HEK293 (cell line): ENCODE measurements around the gene C12orf57.
A peak's percentile ranks its signal among the peaks of the same experiment; 100 is the strongest.

Experiments
- HOXD13 ChIP-seq: sonication (generic); formaldehyde crosslinking; IDR thresholded peaks from 2 replicates; pipeline ENCODE4 v1.8.0; 2022; ENCODE audit warnings: missing genetic modification reagents, borderline replicate concordance
- KLF16 ChIP-seq: fragments of 450-650 bp; formaldehyde crosslinking; IDR thresholded peaks from 2 replicates; pipeline ENCODE4 v1.5.1; 2017; ENCODE audit warnings: missing biosample characterization, missing genetic modification characterization
- MEIS1 ChIP-seq: sonication (generic); formaldehyde crosslinking; IDR thresholded peaks from 2 replicates; pipeline ENCODE4 v1.8.1; 2022; ENCODE audit warnings: missing genetic modification reagents, mild to moderate bottlenecking, borderline replicate concordance
- ZIC2 ChIP-seq: fragments of 450-650 bp; formaldehyde crosslinking; IDR thresholded peaks from 2 replicates; pipeline ENCODE4 v1.5.1; 2016; ENCODE audit warnings: missing biosample characterization, missing genetic modification characterization
- ZNF133 ChIP-seq: fragments of 450-650 bp; formaldehyde crosslinking; IDR thresholded peaks from 2 replicates; pipeline ENCODE4 v1.5.1; 2016; ENCODE audit warnings: missing biosample characterization, missing genetic modification characterization
- ZNF169 ChIP-seq: fragments of 450-650 bp; formaldehyde crosslinking; IDR thresholded peaks from 2 replicates; pipeline ENCODE4 v1.5.1; 2016; ENCODE audit warnings: missing biosample characterization, missing genetic modification characterization
- ZNF184 ChIP-seq: fragments of 450-650 bp; IDR thresholded peaks from 2 replicates; pipeline ENCODE4 v1.5.1; 2018; ENCODE audit warnings: missing biosample characterization, mild to moderate bottlenecking, missing genetic modification characterization
- ZNF221 ChIP-seq: fragments of 450-650 bp; formaldehyde crosslinking; IDR thresholded peaks from 2 replicates; pipeline ENCODE4 v1.5.1; 2017; ENCODE audit warnings: missing biosample characterization, missing genetic modification characterization, borderline replicate concordance
- ZNF311 ChIP-seq: fragments of 450-650 bp; formaldehyde crosslinking; IDR thresholded peaks from 2 replicates; pipeline ENCODE4 v1.5.1; 2017; ENCODE audit warnings: missing biosample characterization, missing genetic modification characterization, borderline replicate concordance
- ZNF426 ChIP-seq: fragments of 450-650 bp; formaldehyde crosslinking; IDR thresholded peaks from 2 replicates; pipeline ENCODE4 v1.5.1; 2017; ENCODE audit warnings: missing biosample characterization, missing genetic modification characterization, mild to moderate bottlenecking, inconsistent platforms, moderate library complexity
- ZNF48 ChIP-seq: fragments of 450-650 bp; formaldehyde crosslinking; IDR thresholded peaks from 2 replicates; pipeline ENCODE4 v1.5.1; 2016; ENCODE audit warnings: missing biosample characterization, missing genetic modification characterization
- ZNF544 ChIP-seq: fragments of 450-650 bp; formaldehyde crosslinking; IDR thresholded peaks from 2 replicates; pipeline ENCODE4 v1.5.0; 2017; ENCODE audit warnings: missing biosample characterization, missing genetic modification characterization
- ZNF571 ChIP-seq: fragments of 450-650 bp; formaldehyde crosslinking; IDR thresholded peaks from 2 replicates; pipeline ENCODE4 v1.5.0; 2017; ENCODE audit warnings: missing biosample characterization, missing genetic modification characterization
- ZNF624 ChIP-seq: fragments of 450-650 bp; formaldehyde crosslinking; IDR thresholded peaks from 2 replicates; pipeline ENCODE4 v1.5.1; 2017; ENCODE audit warnings: missing biosample characterization, missing genetic modification characterization
- ZNF658 ChIP-seq: fragments of 450-650 bp; formaldehyde crosslinking; IDR thresholded peaks from 2 replicates; pipeline ENCODE4; 2016; ENCODE audit warnings: missing biosample characterization, missing genetic modification characterization
- TF ChIP-seq, protein P1 (sequence below): fragments of 450-650 bp; IDR thresholded peaks from 2 replicates; pipeline ENCODE4 v1.5.1; 2018; ENCODE audit warnings: missing biosample characterization, mild to moderate bottlenecking, missing genetic modification characterization
- TF ChIP-seq, protein P2 (sequence below): fragments of 450-650 bp; formaldehyde crosslinking; IDR thresholded peaks from 2 replicates; pipeline ENCODE4 v1.5.1; 2017; ENCODE audit warnings: missing biosample characterization, missing genetic modification characterization
- TF ChIP-seq, protein P3 (sequence below): fragments of 450-650 bp; formaldehyde crosslinking; IDR thresholded peaks from 2 replicates; pipeline ENCODE4 v1.5.1; 2016; ENCODE audit warnings: missing biosample characterization, missing genetic modification characterization
- TF ChIP-seq, protein P4 (sequence below): fragments of 450-650 bp; formaldehyde crosslinking; IDR thresholded peaks from 2 replicates; pipeline ENCODE4 v1.5.1; 2016; ENCODE audit warnings: missing biosample characterization, missing genetic modification characterization
- TF ChIP-seq, protein P5 (sequence below): fragments of 450-650 bp; formaldehyde crosslinking; IDR thresholded peaks from 2 replicates; pipeline ENCODE4 v1.5.1; 2016; ENCODE audit warnings: missing biosample characterization, missing genetic modification characterization, low read depth
- TF ChIP-seq, protein P6 (sequence below): fragments of 450-650 bp; formaldehyde crosslinking; IDR thresholded peaks from 2 replicates; pipeline ENCODE4 v1.5.1; 2016; ENCODE audit warnings: missing biosample characterization, missing genetic modification characterization
- TF ChIP-seq, protein P7 (sequence below): fragments of 450-650 bp; formaldehyde crosslinking; IDR thresholded peaks from 2 replicates; pipeline ENCODE4 v1.5.1; 2016; ENCODE audit warnings: missing biosample characterization, missing genetic modification characterization
- TF ChIP-seq, protein P8 (sequence below): fragments of 450-650 bp; formaldehyde crosslinking; IDR thresholded peaks from 2 replicates; pipeline ENCODE4 v1.5.1; 2016; ENCODE audit warnings: missing biosample characterization, missing genetic modification characterization, borderline replicate concordance

C12orf57 gene

DNA sequence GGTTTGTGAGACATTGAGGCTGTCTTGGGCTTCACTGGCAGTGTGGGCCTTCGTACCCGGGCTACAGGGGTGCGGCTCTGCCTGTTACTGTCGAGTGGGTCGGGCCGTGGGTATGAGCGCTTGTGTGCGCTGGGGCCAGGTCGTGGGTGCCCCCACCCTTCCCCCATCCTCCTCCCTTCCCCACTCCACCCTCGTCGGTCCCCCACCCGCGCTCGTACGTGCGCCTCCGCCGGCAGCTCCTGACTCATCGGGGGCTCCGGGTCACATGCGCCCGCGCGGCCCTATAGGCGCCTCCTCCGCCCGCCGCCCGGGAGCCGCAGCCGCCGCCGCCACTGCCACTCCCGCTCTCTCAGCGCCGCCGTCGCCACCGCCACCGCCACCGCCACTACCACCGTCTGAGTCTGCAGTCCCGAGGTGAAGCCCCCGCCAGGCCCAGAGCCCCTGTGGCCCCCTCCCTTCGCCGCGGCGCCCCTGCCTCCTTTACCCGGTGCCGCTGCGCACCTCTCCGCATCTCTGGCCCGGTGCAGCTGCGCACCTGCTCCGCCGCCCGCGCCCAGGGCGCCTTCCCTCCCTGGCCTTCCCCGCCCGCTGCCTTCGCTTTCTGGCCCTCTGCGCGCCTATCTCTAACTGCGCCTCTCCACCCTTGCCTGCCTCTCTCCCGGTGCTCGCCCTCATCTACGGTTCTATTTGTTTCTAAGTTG is 29.4 kb upstream of the C12orf57 start, which contains the start of gene ENO2 (continued):
- peak; percentile 66 for TF ChIP-seq KLF16
- TF ChIP-seq ZNF184 (tag by site-specific recombination), result no peak
- TF ChIP-seq, protein P1, sequence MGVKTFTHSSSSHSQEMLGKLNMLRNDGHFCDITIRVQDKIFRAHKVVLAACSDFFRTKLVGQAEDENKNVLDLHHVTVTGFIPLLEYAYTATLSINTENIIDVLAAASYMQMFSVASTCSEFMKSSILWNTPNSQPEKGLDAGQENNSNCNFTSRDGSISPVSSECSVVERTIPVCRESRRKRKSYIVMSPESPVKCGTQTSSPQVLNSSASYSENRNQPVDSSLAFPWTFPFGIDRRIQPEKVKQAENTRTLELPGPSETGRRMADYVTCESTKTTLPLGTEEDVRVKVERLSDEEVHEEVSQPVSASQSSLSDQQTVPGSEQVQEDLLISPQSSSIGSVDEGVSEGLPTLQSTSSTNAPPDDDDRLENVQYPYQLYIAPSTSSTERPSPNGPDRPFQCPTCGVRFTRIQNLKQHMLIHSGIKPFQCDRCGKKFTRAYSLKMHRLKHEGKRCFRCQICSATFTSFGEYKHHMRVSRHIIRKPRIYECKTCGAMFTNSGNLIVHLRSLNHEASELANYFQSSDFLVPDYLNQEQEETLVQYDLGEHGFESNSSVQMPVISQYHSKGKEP (tag by site-specific recombination), result 0 out of 2 replicates have a peak, but pooled peaks have one; percentile 26
- TF ChIP-seq ZNF48 (tag by site-specific recombination), result no peak
- TF ChIP-seq, protein P2, sequence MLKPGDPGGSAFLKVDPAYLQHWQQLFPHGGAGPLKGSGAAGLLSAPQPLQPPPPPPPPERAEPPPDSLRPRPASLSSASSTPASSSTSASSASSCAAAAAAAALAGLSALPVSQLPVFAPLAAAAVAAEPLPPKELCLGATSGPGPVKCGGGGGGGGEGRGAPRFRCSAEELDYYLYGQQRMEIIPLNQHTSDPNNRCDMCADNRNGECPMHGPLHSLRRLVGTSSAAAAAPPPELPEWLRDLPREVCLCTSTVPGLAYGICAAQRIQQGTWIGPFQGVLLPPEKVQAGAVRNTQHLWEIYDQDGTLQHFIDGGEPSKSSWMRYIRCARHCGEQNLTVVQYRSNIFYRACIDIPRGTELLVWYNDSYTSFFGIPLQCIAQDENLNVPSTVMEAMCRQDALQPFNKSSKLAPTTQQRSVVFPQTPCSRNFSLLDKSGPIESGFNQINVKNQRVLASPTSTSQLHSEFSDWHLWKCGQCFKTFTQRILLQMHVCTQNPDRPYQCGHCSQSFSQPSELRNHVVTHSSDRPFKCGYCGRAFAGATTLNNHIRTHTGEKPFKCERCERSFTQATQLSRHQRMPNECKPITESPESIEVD (tag by site-specific recombination), result no peak
- TF ChIP-seq, protein P3, sequence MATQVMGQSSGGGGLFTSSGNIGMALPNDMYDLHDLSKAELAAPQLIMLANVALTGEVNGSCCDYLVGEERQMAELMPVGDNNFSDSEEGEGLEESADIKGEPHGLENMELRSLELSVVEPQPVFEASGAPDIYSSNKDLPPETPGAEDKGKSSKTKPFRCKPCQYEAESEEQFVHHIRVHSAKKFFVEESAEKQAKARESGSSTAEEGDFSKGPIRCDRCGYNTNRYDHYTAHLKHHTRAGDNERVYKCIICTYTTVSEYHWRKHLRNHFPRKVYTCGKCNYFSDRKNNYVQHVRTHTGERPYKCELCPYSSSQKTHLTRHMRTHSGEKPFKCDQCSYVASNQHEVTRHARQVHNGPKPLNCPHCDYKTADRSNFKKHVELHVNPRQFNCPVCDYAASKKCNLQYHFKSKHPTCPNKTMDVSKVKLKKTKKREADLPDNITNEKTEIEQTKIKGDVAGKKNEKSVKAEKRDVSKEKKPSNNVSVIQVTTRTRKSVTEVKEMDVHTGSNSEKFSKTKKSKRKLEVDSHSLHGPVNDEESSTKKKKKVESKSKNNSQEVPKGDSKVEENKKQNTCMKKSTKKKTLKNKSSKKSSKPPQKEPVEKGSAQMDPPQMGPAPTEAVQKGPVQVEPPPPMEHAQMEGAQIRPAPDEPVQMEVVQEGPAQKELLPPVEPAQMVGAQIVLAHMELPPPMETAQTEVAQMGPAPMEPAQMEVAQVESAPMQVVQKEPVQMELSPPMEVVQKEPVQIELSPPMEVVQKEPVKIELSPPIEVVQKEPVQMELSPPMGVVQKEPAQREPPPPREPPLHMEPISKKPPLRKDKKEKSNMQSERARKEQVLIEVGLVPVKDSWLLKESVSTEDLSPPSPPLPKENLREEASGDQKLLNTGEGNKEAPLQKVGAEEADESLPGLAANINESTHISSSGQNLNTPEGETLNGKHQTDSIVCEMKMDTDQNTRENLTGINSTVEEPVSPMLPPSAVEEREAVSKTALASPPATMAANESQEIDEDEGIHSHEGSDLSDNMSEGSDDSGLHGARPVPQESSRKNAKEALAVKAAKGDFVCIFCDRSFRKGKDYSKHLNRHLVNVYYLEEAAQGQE (tag by site-specific recombination), result no peak
- no peak for TF ChIP-seq ZNF624 (tag by site-specific recombination)
- TF ChIP-seq MEIS1 (CRISPR knock-in tag), result no peak
- TF ChIP-seq ZNF221, result no peak
- TF ChIP-seq ZIC2 (tag by site-specific recombination), result no peak
- TF ChIP-seq ZNF133, result no peak
- TF ChIP-seq, protein P4, sequence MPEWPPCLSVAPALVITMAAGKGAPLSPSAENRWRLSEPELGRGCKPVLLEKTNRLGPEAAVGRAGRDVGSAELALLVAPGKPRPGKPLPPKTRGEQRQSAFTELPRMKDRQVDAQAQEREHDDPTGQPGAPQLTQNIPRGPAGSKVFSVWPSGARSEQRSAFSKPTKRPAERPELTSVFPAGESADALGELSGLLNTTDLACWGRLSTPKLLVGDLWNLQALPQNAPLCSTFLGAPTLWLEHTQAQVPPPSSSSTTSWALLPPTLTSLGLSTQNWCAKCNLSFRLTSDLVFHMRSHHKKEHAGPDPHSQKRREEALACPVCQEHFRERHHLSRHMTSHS (tag by site-specific recombination), result no peak
- no peak for TF ChIP-seq ZNF311 (tag by site-specific recombination)
- TF ChIP-seq, protein P5, sequence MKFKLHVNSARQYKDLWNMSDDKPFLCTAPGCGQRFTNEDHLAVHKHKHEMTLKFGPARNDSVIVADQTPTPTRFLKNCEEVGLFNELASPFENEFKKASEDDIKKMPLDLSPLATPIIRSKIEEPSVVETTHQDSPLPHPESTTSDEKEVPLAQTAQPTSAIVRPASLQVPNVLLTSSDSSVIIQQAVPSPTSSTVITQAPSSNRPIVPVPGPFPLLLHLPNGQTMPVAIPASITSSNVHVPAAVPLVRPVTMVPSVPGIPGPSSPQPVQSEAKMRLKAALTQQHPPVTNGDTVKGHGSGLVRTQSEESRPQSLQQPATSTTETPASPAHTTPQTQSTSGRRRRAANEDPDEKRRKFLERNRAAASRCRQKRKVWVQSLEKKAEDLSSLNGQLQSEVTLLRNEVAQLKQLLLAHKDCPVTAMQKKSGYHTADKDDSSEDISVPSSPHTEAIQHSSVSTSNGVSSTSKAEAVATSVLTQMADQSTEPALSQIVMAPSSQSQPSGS (tag by site-specific recombination), result no peak
- TF ChIP-seq ZNF571 (tag by site-specific recombination), result no peak
- TF ChIP-seq ZNF658, result no peak
- TF ChIP-seq ZNF169 (tag by site-specific recombination), result no peak
- TF ChIP-seq, protein P6, sequence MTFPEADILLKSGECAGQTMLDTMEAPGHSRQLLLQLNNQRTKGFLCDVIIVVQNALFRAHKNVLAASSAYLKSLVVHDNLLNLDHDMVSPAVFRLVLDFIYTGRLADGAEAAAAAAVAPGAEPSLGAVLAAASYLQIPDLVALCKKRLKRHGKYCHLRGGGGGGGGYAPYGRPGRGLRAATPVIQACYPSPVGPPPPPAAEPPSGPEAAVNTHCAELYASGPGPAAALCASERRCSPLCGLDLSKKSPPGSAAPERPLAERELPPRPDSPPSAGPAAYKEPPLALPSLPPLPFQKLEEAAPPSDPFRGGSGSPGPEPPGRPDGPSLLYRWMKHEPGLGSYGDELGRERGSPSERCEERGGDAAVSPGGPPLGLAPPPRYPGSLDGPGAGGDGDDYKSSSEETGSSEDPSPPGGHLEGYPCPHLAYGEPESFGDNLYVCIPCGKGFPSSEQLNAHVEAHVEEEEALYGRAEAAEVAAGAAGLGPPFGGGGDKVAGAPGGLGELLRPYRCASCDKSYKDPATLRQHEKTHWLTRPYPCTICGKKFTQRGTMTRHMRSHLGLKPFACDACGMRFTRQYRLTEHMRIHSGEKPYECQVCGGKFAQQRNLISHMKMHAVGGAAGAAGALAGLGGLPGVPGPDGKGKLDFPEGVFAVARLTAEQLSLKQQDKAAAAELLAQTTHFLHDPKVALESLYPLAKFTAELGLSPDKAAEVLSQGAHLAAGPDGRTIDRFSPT, result peak; percentile 39; the same call in 1 of the 2 replicates
- no peak for TF ChIP-seq ZNF426 (tag by site-specific recombination)
- TF ChIP-seq ZNF544 (tag by site-specific recombination), result no peak
- TF ChIP-seq HOXD13 (CRISPR knock-in tag), result no peak
- TF ChIP-seq, protein P7, sequence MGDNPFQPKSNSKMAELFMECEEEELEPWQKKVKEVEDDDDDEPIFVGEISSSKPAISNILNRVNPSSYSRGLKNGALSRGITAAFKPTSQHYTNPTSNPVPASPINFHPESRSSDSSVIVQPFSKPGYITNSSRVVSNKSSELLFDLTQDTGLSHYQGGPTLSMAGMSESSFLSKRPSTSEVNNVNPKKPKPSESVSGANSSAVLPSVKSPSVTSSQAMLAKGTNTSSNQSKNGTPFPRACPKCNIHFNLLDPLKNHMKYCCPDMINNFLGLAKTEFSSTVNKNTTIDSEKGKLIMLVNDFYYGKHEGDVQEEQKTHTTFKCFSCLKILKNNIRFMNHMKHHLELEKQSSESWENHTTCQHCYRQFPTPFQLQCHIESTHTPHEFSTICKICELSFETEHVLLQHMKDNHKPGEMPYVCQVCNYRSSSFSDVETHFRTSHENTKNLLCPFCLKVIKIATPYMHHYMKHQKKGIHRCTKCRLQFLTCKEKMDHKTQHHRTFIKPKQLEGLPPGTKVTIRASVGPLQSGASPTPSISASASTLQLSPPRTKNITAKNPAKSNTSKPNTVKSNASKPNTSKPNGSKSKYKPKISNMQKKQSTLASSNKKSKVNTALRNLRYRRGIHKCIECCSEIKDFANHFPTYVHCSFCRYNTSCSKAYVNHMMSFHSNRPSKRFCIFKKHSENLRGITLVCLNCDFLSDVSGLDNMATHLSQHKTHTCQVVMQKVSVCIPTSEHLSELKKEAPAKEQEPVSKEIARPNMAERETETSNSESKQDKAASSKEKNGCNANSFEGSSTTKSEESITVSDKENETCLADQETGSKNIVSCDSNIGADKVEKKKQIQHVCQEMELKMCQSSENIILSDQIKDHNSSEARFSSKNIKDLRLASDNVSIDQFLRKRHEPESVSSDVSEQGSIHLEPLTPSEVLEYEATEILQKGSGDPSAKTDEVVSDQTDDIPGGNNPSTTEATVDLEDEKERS (tag by site-specific recombination), result no peak
- TF ChIP-seq, protein P8, sequence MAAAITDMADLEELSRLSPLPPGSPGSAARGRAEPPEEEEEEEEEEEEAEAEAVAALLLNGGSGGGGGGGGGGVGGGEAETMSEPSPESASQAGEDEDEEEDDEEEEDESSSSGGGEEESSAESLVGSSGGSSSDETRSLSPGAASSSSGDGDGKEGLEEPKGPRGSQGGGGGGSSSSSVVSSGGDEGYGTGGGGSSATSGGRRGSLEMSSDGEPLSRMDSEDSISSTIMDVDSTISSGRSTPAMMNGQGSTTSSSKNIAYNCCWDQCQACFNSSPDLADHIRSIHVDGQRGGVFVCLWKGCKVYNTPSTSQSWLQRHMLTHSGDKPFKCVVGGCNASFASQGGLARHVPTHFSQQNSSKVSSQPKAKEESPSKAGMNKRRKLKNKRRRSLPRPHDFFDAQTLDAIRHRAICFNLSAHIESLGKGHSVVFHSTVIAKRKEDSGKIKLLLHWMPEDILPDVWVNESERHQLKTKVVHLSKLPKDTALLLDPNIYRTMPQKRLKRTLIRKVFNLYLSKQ, result no peak
